ENCODE data around the gene ERMARD.

The ERMARD gene

DNA sequence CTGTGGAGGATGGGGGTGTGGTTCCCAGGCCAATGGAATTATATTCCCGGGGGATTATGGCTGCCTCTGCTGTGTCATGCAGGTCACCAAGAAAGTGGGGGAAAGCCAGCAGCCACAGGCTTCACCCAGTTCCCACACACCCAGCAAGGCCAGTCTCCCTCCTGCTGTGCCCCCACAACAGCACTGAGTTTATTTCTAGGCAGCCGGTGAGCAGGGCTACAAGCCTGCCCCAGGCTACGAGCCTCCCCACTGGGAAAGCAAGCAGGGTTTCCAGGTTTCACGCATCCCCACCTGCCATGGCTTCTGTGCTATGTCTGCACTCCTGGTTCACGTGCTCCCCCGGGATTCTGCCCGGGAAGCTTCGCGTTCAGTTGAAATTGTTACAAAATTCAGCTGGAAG is 72.6 kb downstream of the ERMARD start:
- H3K4me3 ChIP-seq (replicated peaks; ENCODE audit: low read depth, low read length) = no peak overlapping the region
- TF ChIP-seq, protein P1, sequence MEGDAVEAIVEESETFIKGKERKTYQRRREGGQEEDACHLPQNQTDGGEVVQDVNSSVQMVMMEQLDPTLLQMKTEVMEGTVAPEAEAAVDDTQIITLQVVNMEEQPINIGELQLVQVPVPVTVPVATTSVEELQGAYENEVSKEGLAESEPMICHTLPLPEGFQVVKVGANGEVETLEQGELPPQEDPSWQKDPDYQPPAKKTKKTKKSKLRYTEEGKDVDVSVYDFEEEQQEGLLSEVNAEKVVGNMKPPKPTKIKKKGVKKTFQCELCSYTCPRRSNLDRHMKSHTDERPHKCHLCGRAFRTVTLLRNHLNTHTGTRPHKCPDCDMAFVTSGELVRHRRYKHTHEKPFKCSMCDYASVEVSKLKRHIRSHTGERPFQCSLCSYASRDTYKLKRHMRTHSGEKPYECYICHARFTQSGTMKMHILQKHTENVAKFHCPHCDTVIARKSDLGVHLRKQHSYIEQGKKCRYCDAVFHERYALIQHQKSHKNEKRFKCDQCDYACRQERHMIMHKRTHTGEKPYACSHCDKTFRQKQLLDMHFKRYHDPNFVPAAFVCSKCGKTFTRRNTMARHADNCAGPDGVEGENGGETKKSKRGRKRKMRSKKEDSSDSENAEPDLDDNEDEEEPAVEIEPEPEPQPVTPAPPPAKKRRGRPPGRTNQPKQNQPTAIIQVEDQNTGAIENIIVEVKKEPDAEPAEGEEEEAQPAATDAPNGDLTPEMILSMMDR (IDR thresholded peaks at IDR 0.05; ENCODE audit: low read length, missing control alignments) = no peak
- no peak for DNase-seq (ENCODE audit: low read depth)

DNA sequence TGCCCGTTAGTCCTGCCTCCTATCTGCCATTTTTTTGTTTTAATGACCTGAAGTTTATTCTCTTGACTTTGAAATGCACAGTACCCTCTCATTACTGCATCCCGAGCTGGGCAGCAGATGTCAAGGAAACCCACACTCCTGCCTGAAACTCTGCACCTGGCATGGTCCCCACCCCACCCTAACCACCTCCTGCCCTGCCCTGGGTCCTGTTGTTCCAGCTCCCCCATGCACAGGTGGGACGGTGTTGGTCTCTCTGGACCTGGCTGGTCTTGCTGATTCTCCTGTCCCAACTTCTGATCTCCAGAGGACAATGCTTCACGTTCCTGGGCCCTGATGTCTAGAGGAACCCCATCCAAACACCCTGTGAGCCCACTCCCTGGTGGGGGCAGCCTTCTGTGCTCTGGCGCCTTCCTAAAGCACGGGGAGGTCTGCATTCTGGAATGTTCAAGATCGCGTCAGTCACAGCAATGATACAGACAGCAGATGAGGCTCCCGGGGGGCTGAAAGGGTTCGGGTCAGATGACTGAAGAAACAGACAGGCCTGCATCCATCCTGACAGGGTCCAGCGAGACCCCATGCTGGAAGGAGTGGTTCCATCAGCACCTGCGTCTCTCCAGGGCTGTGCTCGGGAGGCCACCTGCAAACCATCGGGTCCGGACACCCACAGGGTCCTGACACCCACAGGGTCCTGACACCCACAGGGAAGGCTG is 73.6 kb downstream of the ERMARD start:
- no peak for DNase-seq (ENCODE audit: low read depth)
- H3K4me3 ChIP-seq (replicated peaks; ENCODE audit: low read depth, low read length) = no peak overlapping the region
- TF ChIP-seq, protein P1 (IDR thresholded peaks at IDR 0.05; ENCODE audit: low read length, missing control alignments) = no peak

DNA sequence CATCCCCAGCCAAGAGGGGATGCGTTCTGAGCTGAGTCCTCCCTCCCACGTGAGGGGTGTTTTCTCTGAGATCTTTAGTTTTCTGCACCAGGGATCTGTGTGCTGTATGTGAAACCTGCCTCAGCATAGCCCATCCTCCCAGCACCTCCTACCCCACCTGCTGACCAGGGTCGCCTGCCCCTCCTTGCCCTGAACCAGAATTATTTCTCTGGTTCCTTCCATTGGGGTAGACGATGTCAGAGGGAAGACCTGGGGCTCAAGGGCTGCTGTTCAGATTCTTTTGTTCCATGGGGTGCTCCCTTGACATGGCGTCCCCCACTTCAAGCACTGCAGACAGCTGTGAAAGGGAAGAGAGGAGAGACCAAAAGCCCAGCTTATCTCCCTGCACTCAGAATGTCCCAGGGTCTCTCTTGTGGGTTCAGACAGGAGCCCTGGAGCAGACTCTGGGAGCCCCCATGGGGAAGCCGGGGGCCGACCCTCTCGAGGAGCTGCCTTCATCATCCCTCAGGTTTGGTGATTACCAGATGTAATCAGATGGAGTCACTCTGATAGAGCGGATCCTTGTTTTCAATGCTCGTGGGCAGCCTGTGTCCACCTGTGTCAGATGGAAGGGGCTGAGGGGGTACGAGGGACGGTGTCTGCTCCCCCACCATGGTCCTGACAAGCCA is 74.3 kb downstream of the ERMARD start:
- DNase-seq (ENCODE audit: low read depth) = no peak
- TF ChIP-seq, protein P1 (IDR thresholded peaks at IDR 0.05; ENCODE audit: low read length, missing control alignments) = no peak
- H3K4me3 ChIP-seq (replicated peaks; ENCODE audit: low read depth, low read length) = no peak overlapping the region

DNA sequence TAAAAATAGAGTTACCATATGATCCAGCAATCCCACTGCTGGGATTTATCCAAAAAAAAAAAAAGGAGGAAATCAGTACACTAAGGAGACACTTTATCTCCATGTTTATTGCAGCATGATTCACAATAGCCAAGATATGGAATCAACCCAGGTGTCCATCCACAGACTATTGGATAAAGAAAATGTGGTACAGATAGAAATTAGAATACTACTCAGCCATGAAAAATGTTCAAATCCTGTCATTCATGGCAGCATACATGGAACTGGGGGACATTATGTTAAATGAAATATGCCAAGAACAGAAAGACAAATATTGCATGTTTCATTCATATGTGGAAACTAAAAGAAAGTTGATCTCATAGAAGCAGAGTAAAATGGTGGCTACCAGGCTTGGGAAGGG is 75.3 kb downstream of the ERMARD start:
- no peak overlapping the region for H3K4me3 ChIP-seq (replicated peaks; ENCODE audit: low read depth, low read length)
- no peak for DNase-seq (ENCODE audit: low read depth)
- TF ChIP-seq, protein P1 (IDR thresholded peaks at IDR 0.05; ENCODE audit: low read length, missing control alignments) = no peak

DNA sequence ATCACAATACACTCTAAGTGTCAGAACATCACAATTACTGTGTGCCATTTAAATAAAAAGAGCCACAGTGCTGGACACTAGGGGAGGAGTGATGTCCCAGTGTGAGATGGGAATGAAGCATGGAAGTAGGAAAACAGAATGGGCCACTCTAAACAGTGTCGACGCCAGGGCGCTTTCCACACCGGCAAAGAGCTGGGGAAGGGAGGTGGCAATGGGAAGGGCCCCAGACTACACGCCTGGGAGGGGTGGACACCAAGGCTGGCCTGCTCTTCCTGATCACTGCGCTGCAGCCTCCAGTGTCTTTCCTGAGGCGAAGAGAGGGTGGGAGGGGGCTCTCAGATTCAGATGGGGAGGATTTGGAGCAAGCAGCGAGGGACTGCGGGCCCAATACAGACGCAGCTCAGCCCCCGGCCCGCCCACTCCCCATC is 75.9 kb downstream of the ERMARD start:
- TF ChIP-seq, protein P1 (IDR thresholded peaks at IDR 0.05; ENCODE audit: low read length, missing control alignments) = no peak
- H3K4me3 ChIP-seq (replicated peaks; ENCODE audit: low read depth, low read length) = no peak overlapping the region
- no peak for DNase-seq (ENCODE audit: low read depth)

DNA sequence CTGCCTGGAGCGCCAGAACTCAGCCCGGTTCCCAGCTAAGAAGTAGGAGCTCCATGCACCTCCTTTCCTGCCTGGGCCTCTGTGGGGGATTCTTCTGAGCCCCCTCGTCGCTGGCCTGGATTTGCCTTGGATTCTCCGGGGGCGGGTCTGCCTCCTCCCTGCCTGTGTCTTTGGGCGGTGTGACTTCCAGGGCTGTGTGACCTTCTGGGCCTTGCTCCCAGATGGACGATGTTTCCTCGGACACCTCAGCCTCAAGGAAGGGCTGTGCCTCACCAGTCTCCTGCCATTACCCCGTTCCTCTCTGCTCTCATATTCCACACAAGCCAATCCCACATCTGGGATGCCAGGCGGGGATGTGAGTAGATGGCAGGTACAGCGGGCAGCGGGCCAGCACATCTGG is 76.8 kb downstream of the ERMARD start:
- TF ChIP-seq, protein P1 (IDR thresholded peaks at IDR 0.05; ENCODE audit: low read length, missing control alignments) = no peak

More for the DNA sequence above, 76.8 kb downstream of the ERMARD start:
- DNase-seq (ENCODE audit: low read depth) = no peak
- H3K4me3 ChIP-seq (replicated peaks; ENCODE audit: low read depth, low read length) = no peak overlapping the region
